Measurements from ENCODE around the gene SPARC.

The SPARC gene

GRCh38 chr5:151620461-151620840 is 66.3 kb downstream of the SPARC start:
- no peak for DNase-seq (ENCODE audit: low read depth)

GRCh38 chr5:151619812-151620460 is 66.8 kb downstream of the SPARC start:
- DNase-seq (ENCODE audit: low read depth): no peak

- DNase-seq (ENCODE audit: low read depth): no peak
Observed at GRCh38 chr5:151618907-151619306, 67.8 kb downstream of the SPARC start.

- no peak for DNase-seq (ENCODE audit: low read depth)
Observed at GRCh38 chr5:151617841-151618710, 68.6 kb downstream of the SPARC start.

- DNase-seq (ENCODE audit: low read depth): no peak
Observed at GRCh38 chr5:151617383-151617840, 69.3 kb downstream of the SPARC start.

DNA sequence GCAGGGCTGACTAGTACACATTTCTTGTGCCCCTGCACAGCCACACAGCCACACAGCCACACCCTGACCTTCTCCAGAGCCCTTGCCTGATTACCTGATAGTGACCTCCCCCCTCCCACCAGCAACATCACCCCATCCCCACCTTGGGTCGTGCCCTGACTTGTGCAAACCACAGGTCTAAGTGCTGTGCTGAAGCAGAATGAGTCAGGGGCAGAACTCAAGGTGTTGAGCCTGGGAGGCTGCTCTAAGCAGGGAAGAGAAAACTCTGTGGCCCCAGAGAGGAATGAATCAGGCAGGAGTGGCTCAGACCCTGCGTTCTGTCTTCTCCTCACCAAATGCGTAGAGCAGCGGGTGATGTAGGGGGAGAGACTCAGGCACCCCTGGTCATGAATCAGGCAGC is 71.3 kb downstream of the SPARC start:
- no peak for DNase-seq (ENCODE audit: low read depth)

- DNase-seq (ENCODE audit: low read depth): no peak
Observed at GRCh38 chr5:151614565-151614964, 72.2 kb downstream of the SPARC start.

DNA sequence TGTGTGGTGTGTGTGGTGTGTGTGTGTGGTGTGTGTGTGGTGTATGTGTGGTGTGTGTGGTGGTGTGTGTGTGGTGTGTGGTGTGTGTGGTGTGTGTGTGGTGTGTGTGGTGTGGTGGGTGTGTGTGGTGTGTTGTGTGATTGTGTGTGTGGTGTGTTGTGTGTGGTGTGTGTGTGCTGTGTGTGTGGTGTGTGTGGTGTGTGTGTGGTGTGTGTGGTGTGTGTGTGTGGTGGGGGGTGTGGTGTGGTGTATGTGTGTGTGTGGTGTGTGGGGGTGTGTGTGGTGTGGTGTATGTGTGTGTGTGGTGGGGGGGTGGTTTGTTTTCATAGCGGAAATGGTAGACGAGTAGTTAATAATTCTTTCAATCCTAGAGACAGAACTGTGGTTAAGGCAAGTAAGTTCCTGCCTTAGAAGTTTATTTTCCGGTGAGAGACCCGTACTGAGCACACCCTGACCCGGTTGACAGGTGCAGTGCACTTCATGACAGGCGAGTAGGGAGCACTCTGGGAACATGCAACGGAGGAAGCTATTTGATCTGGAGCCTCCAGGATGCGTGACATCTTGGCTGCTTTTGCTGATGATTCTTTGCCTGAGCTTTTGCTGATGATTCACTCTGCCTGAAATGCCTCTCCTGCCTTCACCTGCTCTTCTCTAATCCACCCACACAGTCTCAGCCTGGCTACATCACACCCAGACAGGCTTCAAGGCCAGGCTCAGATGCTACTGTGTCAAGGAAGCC is 73.9 kb downstream of the SPARC start:
- DNase-seq (ENCODE audit: low read depth): peak; percentile 18

DNA sequence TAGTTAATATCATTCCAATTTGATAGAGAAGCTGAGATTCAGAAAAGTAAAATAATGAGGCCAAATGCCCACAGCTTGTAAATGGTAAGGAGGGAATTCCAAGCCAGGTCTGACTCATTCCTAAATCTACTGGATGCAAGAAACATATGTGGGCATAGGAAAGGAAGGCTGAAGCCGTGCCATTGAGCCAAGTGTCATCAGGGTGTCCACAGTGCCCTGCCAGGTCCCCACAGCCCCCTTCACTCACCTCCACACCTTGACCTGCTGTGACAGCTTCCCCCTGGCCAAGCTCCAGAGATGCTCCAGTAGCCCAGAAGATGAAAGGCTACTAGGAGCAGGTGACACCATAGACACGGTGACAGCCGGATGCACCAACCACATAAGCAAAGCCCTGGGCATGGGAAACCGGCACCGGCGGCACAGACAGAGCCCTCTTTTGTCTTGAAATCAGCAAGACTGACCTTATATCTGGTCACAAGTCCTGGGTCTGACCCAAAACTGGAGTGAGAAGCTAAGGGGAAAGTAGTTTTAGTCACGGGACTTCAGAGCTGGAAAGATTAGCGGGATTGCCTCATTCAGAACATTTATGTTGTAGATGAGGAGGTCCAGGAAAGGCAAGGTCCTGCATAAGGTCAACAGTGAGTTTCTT is 75.5 kb downstream of the SPARC start:
- no peak for DNase-seq (ENCODE audit: low read depth)

Measured in iris pigment epithelial cell (primary cell).